ENCODE results near the gene SPRR5. TPM values are rescaled to one million over a fixed set of nuclear protein-coding genes. Genes with fewer than 3 reads are reported as not detected.

Gene SPRR5
- total RNA-seq, 1 donor from 2014 or later: not detected

- TF ChIP-seq, protein P1, sequence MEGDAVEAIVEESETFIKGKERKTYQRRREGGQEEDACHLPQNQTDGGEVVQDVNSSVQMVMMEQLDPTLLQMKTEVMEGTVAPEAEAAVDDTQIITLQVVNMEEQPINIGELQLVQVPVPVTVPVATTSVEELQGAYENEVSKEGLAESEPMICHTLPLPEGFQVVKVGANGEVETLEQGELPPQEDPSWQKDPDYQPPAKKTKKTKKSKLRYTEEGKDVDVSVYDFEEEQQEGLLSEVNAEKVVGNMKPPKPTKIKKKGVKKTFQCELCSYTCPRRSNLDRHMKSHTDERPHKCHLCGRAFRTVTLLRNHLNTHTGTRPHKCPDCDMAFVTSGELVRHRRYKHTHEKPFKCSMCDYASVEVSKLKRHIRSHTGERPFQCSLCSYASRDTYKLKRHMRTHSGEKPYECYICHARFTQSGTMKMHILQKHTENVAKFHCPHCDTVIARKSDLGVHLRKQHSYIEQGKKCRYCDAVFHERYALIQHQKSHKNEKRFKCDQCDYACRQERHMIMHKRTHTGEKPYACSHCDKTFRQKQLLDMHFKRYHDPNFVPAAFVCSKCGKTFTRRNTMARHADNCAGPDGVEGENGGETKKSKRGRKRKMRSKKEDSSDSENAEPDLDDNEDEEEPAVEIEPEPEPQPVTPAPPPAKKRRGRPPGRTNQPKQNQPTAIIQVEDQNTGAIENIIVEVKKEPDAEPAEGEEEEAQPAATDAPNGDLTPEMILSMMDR (conservative IDR thresholded peaks at IDR 0.05; ENCODE audit: low read depth, low read length): no peak
- H3K4me3 ChIP-seq (ENCODE audit: low read depth, low read length): no peak overlapping the region
- no peak for DNase-seq (ENCODE audit: low read depth)
These were observed 17.5 kb downstream of the SPRR5 start for GRCh38 chr1:152964536-152964935.

- TF ChIP-seq, protein P1 (conservative IDR thresholded peaks at IDR 0.05; ENCODE audit: low read depth, low read length): no peak
- H3K4me3 ChIP-seq (ENCODE audit: low read depth, low read length): no peak overlapping the region
- no peak for DNase-seq (ENCODE audit: low read depth)
These were observed 18.8 kb downstream of the SPRR5 start for GRCh38 chr1:152965853-152966252.

DNA sequence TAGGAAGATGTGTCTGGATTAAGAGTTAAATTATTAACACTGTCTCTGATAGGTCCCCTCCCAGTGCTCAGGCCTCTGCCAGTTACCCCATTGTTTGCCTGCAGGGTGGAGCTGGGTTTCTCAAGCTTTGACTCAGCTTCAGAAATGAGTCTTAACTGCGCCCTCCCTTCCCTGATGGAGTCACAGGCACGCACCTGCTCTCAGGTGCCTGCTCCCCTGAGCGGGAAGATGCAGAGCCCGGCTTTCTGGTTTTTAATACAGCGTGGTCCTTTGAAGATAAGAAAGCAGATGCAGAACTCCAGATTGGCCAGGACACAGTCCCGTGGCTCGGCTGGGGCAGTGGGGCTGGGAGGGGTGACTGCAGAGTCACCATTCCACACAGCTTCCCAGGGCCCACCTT is 20.2 kb downstream of the SPRR5 start:
- TF ChIP-seq, protein P1 (conservative IDR thresholded peaks at IDR 0.05; ENCODE audit: low read depth, low read length): no peak
- H3K4me3 ChIP-seq (ENCODE audit: low read depth, low read length): no peak overlapping the region
- no peak for DNase-seq (ENCODE audit: low read depth)

DNA sequence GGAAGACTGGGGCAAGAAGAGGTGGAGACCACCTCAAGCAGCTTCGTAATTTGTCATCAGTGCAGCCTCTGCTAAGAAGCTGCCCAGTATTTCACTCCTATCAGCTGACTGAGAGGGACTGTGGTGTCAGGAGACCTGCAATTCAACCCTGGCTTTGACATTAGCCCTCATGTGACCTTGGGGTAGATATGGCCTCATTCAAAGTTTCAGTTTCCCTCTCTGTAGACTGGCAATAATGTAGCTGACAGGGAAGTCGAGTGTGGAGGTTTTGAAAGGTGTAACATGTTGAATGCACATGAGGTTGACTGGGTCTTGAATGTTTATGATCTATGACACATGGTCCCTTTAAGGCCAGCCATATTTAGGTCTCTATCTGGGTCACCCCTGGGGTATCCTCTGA is 21.2 kb downstream of the SPRR5 start:
- H3K4me3 ChIP-seq (ENCODE audit: low read depth, low read length): no peak overlapping the region
- DNase-seq (ENCODE audit: low read depth): no peak
- TF ChIP-seq, protein P1 (conservative IDR thresholded peaks at IDR 0.05; ENCODE audit: low read depth, low read length): no peak

GRCh38 chr1:152969036-152969435 is 22.0 kb downstream of the SPRR5 start:
- no peak overlapping the region for H3K4me3 ChIP-seq (ENCODE audit: low read depth, low read length)
- TF ChIP-seq, protein P1 (conservative IDR thresholded peaks at IDR 0.05; ENCODE audit: low read depth, low read length): no peak
- DNase-seq (ENCODE audit: low read depth): no peak

DNA sequence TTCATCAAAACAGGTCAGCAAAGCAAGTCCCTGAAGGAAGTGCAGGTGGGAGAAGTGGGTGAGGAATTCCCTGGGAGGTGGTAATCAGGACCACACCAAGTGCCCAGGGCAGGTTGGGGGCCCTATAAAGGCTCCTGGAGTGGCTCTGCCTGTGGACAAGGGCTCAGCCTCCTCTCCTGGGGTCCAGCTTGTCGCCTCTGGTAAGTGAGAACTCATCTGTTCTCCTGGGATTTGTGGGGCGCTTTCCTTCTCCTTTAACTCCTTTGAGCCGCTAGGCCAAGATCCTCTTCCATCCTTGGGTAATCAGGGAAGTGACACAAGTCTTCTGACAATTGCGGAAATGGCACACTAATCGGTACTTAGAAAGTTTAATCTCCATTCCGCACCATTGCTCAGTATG is 23.5 kb downstream of the SPRR5 start, which contains the start of gene SPRR4:
TSS of gene SPRR4 (plus strand) at position 154 of the 400 bp plus-strand sequence. CDS start 1,243 bp downstream, outside the sequence.
- DNase-seq (ENCODE audit: low read depth): no peak
- no peak within 1 kb of the TSS for H3K4me3 ChIP-seq (ENCODE audit: low read depth, low read length)
- TF ChIP-seq, protein P1 (conservative IDR thresholded peaks at IDR 0.05; ENCODE audit: low read depth, low read length): no peak

GRCh38 chr1:152972196-152972886 is 25.3 kb downstream of the SPRR5 start:
- DNase-seq (ENCODE audit: low read depth): no peak
- H3K4me3 ChIP-seq (ENCODE audit: low read depth, low read length): no peak overlapping the region
- TF ChIP-seq, protein P1 (conservative IDR thresholded peaks at IDR 0.05; ENCODE audit: low read depth, low read length): no peak
